GM12878 (cell line): ENCODE data around the gene KDM6B. TPM values are rescaled to one million over a fixed set of nuclear protein-coding genes. Genes with fewer than 3 reads are reported as not detected.

Experiments used
- ASH2L ChIP-seq: fragments of 300-600, 200-600 bp; sonication (generic); IDR thresholded peaks from 2 replicates; pipeline ENCODE4 v1.6.1; 2017; ENCODE audit warnings: low read depth, mild to moderate bottlenecking, borderline replicate concordance
- E4F1 ChIP-seq: fragments of 450-650 bp; IDR thresholded peaks from 2 replicates; pipeline ENCODE4 v1.6.1; 2018; ENCODE audit warnings: borderline replicate concordance, mild to moderate bottlenecking; ENCODE audit not compliant: partially characterized antibody
- ELK1 ChIP-seq: IDR thresholded peaks from 2 replicates; pipeline ENCODE4 v1.6.1; 2012; ENCODE audit warnings: low read depth, low read length, improper control_type of control experiment
- EP300 ChIP-seq, 2 experiments: fragments of 150-350 bp in 1 of 2; IDR thresholded peaks; 2 replicates each; pipeline ENCODE4 v1.6.1; 2011 to 2012; ENCODE audit warnings: low read depth in 2 of 2, low read length in 2 of 2, borderline replicate concordance in 1 of 2, improper control_type of control experiment in 1 of 2, inconsistent platforms in 1 of 2; ENCODE audit not compliant: control insufficient read depth in 1 of 2
- HDAC6 ChIP-seq: fragments of 200-600 bp; sonication (generic); IDR thresholded peaks from one replicate; pipeline ENCODE4 v1.8.0; 2017; ENCODE audit warnings: antibody characterized with exemption; ENCODE audit not compliant: unreplicated experiment
- NR2C1 ChIP-seq: fragments of 450-650 bp; IDR thresholded peaks from 2 replicates; pipeline ENCODE4 v1.6.1; 2017; ENCODE audit warnings: antibody characterized with exemption, mild to moderate bottlenecking, moderate library complexity
- RAD51 ChIP-seq: fragments of 450-650 bp; IDR thresholded peaks from 2 replicates; pipeline ENCODE4 v1.6.1; 2016; ENCODE audit warnings: moderate library complexity, mild to moderate bottlenecking, inconsistent platforms
- RBBP5 ChIP-seq: fragments of 200-600 bp; sonication (generic); conservative IDR thresholded peaks from 2 replicates; pipeline ENCODE4 v1.6.1; 2016
- SKIL ChIP-seq: fragments of 450-650 bp; IDR thresholded peaks from 2 replicates; pipeline ENCODE4 v1.6.1; 2017; ENCODE audit warnings: mild to moderate bottlenecking, low read depth, inconsistent platforms; ENCODE audit not compliant: poor library complexity, severe bottlenecking
- SMAD1 ChIP-seq: fragments of 450-650 bp; IDR thresholded peaks from 2 replicates; pipeline ENCODE4 v1.6.1; 2018; ENCODE audit warnings: mild to moderate bottlenecking, low read depth; ENCODE audit not compliant: partially characterized antibody
- SPI1 ChIP-seq: IDR thresholded peaks from 2 replicates; pipeline ENCODE4 v1.6.1; 2011; ENCODE audit warnings: low read depth, mild to moderate bottlenecking, low read length, moderate library complexity, borderline replicate concordance; ENCODE audit not compliant: insufficient read depth
- STAT3 ChIP-seq: IDR thresholded peaks from 2 replicates; pipeline ENCODE4 v1.6.1; 2011; ENCODE audit warnings: low read depth, low read length, improper control_type of control experiment
- SUPT20H ChIP-seq: IDR thresholded peaks from 2 replicates; pipeline ENCODE4 v1.6.1; 2011; ENCODE audit warnings: low read depth, mild to moderate bottlenecking, low read length, moderate library complexity, borderline replicate concordance; ENCODE audit not compliant: control insufficient read depth
- SUZ12 ChIP-seq: fragments of 200-600 bp; sonication (generic); IDR thresholded peaks from one replicate; pipeline ENCODE4 v1.6.1; 2018; ENCODE audit warnings: antibody characterized with exemption, mild to moderate bottlenecking; ENCODE audit not compliant: unreplicated experiment
- TAF1 ChIP-seq: IDR thresholded peaks from 2 replicates; pipeline ENCODE4 v1.6.1; 2011; ENCODE audit warnings: mild to moderate bottlenecking, low read depth, low read length, borderline replicate concordance
- ZNF217 ChIP-seq: fragments of 450-650 bp; IDR thresholded peaks from 2 replicates; pipeline ENCODE4 v1.6.1; 2017; ENCODE audit warnings: antibody characterized with exemption, mild to moderate bottlenecking
- ZNF274 ChIP-seq: IDR thresholded peaks from one replicate; pipeline ENCODE4 v1.8.0; 2011; ENCODE audit not compliant: insufficient read length, insufficient read depth
- ZNF622 ChIP-seq: fragments of 450-650 bp; IDR thresholded peaks from 2 replicates; pipeline ENCODE4 v1.6.1; 2017; ENCODE audit warnings: mild to moderate bottlenecking, inconsistent platforms
- ZNF687 ChIP-seq: fragments of 450-650 bp; IDR thresholded peaks from 2 replicates; pipeline ENCODE4 v1.6.1; 2017; ENCODE audit warnings: mild to moderate bottlenecking, moderate library complexity
- polyA plus RNA-seq, 11 experiments: library from polyadenylated mRNA; depleted of rRNA in 4 of 11; unstranded in 6 of 11; stranded (reverse) in 5 of 11; fragments of >200 nt; fragmentation: Nextera tagmentation in 4 of 11; fragmentation: Illumina TruSeq in 1 of 11; extraction: Ambion mirVana in 4 of 11; extraction: Trizol in 1 of 11; gene quantifications; 1 replicate in 1 of 11; 2 replicates in 10 of 11; pipeline versions ENCODE4 v1.2.1 to v1.2.3, GENCODE V29; 2011 to 2016; ENCODE audit warnings: inconsistent platforms in 2 of 11, missing spikeins in 2 of 11, low read depth in 1 of 11
- total RNA-seq, 4 experiments: library from RNA; depleted of rRNA in 3 of 4; stranded (reverse); fragments of >200 nt in 3 of 4; fragmentation: Illumina TruSeq in 1 of 4; extraction: Trizol in 1 of 4; gene quantifications; 2 replicates each; pipeline versions ENCODE4 v1.2.1 to v1.2.3, GENCODE V29; 2013 to 2021

Gene KDM6B
- total and polyA plus RNA-seq, 10 of the 15 experiments (the other 5 are each of a cell fraction or from before 2014, with no cell fraction given), result 0.05 to 33.5 (median 2.3) TPM

GRCh38 chr17:7856811-7857712 is 23.0 kb downstream of the KDM6B start, which contains the start of gene NAA38 (continued):
- TF ChIP-seq ZNF687 (peak; percentile 60), SUZ12 (no peak), STAT3 (no peak), HDAC6 (no peak), EP300 (IDR thresholded peaks at IDR 0.05; ENCODE audit: borderline replicate concordance in 1 of 2, control insufficient read depth in 1 of 2, low read depth in 2 of 2, low read length in 2 of 2) (no peak), ZNF622 (no peak), SUPT20H (no peak), RAD51 (no peak), NR2C1 (peak; percentile 76), SKIL (no peak), SPI1 (peak; percentile 19; the same call in 1 of the 2 replicates), ZNF217 (no peak), ELK1 (peak; percentile 55; the same call in 1 of the 2 replicates), E4F1 (no peak), TAF1 (peak; percentile 67; the same call in 1 of the 2 replicates), RBBP5 (no peak), ASH2L (no peak), SMAD1 (no peak), ZNF274 (no peak)
